Ishikawa (cell line): Measurements from ENCODE around the gene PTPN12.

Experiments used
- CEBPB ChIP-seq: IDR thresholded peaks from 2 replicates; pipeline ENCODE4 v1.6.1; 2012
- CREB1 ChIP-seq: IDR thresholded peaks from 2 replicates; pipeline ENCODE4 v1.6.1; 2012; ENCODE audit warnings: low read depth
- EGR1 ChIP-seq: IDR thresholded peaks from 2 replicates; pipeline ENCODE4 v1.6.1; 2012
- EP300 ChIP-seq: IDR thresholded peaks from 2 replicates; pipeline ENCODE4 v1.6.1; 2012; ENCODE audit warnings: borderline replicate concordance
- FOXM1 ChIP-seq: IDR thresholded peaks from 2 replicates; pipeline ENCODE4 v1.6.1; 2012; ENCODE audit warnings: low read depth, borderline replicate concordance
- MAX ChIP-seq: IDR thresholded peaks from 2 replicates; pipeline ENCODE4 v1.6.1; 2012
- NFIC ChIP-seq: IDR thresholded peaks from 2 replicates; pipeline ENCODE4 v1.6.1; 2012
- RAD21 ChIP-seq: IDR thresholded peaks from 2 replicates; pipeline ENCODE4 v1.6.1; 2012; ENCODE audit warnings: low read depth
- TAF1 ChIP-seq: IDR thresholded peaks from 2 replicates; pipeline ENCODE4 v1.6.1; 2012; ENCODE audit warnings: low read depth, mild to moderate bottlenecking
- TCF12 ChIP-seq: IDR thresholded peaks from 2 replicates; pipeline ENCODE4 v1.6.1; 2012; ENCODE audit warnings: low read depth
- TEAD4 ChIP-seq: IDR thresholded peaks from 2 replicates; pipeline ENCODE4 v1.6.1; 2012
- USF1 ChIP-seq: IDR thresholded peaks from 2 replicates; pipeline ENCODE4 v1.6.1; 2012
- YY1 ChIP-seq: IDR thresholded peaks from 2 replicates; pipeline ENCODE4 v1.6.1; 2012; ENCODE audit warnings: low read depth
- ZBTB7A ChIP-seq: IDR thresholded peaks from 2 replicates; pipeline ENCODE4 v1.6.1; 2012; ENCODE audit warnings: low read depth
- TF ChIP-seq, protein P1 (sequence below): IDR thresholded peaks from 2 replicates; pipeline ENCODE4 v1.6.1; 2012; ENCODE audit warnings: low read depth, mild to moderate bottlenecking

PTPN12 gene

GRCh38 chr7:77561352-77561751 lies 24.3 kb downstream of the PTPN12 start:
- TF ChIP-seq YY1, result no peak
- TF ChIP-seq EP300, result no peak
- TF ChIP-seq TAF1, result no peak
- TF ChIP-seq TCF12, result no peak
- no peak for TF ChIP-seq TEAD4
- TF ChIP-seq FOXM1, result no peak

GRCh38 chr7:77563275-77563674 lies 26.2 kb downstream of the PTPN12 start:
- no peak for TF ChIP-seq USF1
- no peak for TF ChIP-seq TAF1
- TF ChIP-seq ZBTB7A, result no peak

- no peak for TF ChIP-seq NFIC
These were observed 28.8 kb downstream of the PTPN12 start for GRCh38 chr7:77565917-77566316.

DNA sequence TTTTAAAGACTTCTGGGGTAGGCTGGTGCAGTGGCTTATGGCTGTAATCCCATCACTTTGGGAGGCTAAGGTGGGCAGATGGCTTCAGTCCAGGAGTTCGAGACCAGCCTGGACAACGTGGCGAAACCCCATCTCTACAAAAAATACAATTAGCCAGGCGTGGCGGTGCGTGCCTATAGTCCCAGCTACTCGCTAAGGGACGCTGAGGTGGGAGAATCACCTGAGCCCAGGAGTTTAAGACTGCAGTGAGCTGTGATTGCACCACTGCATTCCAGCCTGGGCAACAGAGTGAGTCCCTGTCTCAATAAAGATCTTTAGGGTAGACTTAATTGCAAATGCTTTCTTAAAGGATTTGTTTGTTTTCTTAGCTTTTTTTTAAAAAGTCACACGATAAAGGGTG lies 29.3 kb downstream of the PTPN12 start:
- TF ChIP-seq EP300 (no peak), USF1 (no peak), TAF1 (no peak), CEBPB (no peak), MAX (no peak), NFIC (no peak), EGR1 (no peak), CREB1 (no peak), RAD21 (no peak), TEAD4 (no peak), YY1 (no peak), ZBTB7A (no peak), FOXM1 (no peak), TCF12 (no peak)
- TF ChIP-seq, protein P1, sequence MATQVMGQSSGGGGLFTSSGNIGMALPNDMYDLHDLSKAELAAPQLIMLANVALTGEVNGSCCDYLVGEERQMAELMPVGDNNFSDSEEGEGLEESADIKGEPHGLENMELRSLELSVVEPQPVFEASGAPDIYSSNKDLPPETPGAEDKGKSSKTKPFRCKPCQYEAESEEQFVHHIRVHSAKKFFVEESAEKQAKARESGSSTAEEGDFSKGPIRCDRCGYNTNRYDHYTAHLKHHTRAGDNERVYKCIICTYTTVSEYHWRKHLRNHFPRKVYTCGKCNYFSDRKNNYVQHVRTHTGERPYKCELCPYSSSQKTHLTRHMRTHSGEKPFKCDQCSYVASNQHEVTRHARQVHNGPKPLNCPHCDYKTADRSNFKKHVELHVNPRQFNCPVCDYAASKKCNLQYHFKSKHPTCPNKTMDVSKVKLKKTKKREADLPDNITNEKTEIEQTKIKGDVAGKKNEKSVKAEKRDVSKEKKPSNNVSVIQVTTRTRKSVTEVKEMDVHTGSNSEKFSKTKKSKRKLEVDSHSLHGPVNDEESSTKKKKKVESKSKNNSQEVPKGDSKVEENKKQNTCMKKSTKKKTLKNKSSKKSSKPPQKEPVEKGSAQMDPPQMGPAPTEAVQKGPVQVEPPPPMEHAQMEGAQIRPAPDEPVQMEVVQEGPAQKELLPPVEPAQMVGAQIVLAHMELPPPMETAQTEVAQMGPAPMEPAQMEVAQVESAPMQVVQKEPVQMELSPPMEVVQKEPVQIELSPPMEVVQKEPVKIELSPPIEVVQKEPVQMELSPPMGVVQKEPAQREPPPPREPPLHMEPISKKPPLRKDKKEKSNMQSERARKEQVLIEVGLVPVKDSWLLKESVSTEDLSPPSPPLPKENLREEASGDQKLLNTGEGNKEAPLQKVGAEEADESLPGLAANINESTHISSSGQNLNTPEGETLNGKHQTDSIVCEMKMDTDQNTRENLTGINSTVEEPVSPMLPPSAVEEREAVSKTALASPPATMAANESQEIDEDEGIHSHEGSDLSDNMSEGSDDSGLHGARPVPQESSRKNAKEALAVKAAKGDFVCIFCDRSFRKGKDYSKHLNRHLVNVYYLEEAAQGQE, result no peak

DNA sequence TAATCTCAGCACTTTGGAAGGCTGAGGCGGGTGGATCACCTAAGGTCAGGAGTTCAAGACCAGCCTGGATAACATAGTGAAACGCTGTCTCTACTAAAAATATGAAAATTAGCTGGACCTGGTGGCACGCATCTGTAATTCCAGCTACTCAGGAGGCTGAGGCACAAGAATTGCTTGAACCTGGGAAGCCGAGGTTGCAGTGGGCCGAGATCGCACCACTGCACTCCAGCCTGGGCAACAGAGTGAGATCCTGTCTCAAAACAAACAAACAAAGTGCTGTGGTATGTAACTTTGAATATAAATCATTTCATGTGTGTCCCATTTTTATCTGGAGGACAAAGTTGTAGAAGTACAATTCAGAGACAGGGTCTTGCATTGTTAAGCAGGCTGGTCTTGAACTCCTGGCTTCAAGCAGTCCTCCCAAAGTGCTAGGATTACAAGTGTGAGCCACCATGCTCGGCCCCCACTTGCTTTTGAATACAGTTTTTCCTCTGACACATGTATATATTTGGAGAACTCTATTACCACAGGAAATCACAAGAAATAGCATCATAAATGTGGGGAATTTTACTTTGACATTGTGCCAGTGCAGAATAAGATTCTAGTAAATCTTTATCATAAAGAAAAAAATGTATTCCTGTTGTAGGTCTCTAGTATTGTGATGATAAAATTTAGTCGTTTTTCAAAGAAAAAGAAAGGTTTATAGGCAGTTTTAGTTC lies 32.6 kb downstream of the PTPN12 start:
- TF ChIP-seq TCF12, result no peak
- no peak for TF ChIP-seq USF1
- TF ChIP-seq, protein P1, result no peak
- no peak for TF ChIP-seq YY1
- TF ChIP-seq NFIC, result no peak
- no peak for TF ChIP-seq RAD21
- TF ChIP-seq ZBTB7A, result no peak

- TF ChIP-seq CEBPB, result no peak
- TF ChIP-seq TAF1, result no peak
- TF ChIP-seq CREB1, result no peak
- no peak for TF ChIP-seq TEAD4
- TF ChIP-seq, protein P1, result no peak
- no peak for TF ChIP-seq EP300
- TF ChIP-seq MAX, result no peak
- no peak for TF ChIP-seq EGR1
- no peak for TF ChIP-seq YY1
- TF ChIP-seq RAD21, result no peak
- TF ChIP-seq ZBTB7A, result no peak
- no peak for TF ChIP-seq FOXM1
- no peak for TF ChIP-seq USF1
- no peak for TF ChIP-seq NFIC
These were observed 33.4 kb downstream of the PTPN12 start for GRCh38 chr7:77570330-77571011.
